ENCODE measurements around the gene MYH7.

Gene MYH7

GRCh38 chr14:23447361-23448350 is 12.2 kb upstream of the MYH7 start:
- DNase-seq (ENCODE audit: low spot score): no peak

GRCh38 chr14:23446291-23446851 is 10.9 kb upstream of the MYH7 start:
- no peak for DNase-seq (ENCODE audit: low spot score)

DNA sequence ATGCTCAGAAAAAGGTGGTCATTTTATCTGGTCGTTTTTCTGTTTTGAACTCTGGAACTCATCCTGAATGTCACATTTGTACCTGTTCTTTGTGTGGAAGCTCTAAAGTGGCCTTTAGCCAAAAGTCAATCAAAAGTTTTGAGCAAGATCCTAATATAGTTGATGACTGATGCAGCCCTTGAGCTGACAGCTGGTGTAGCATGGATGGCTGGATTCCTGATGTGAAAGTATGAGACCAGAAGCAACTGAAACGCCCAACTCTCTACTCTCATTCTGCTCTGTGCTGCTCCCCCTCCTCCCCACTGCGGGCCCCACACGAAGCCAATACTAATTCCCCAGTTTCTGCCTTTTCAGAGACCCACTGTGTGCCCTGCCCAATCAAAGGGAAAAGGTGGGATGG is 10.3 kb upstream of the MYH7 start:
- DNase-seq (ENCODE audit: low spot score): no peak

DNA sequence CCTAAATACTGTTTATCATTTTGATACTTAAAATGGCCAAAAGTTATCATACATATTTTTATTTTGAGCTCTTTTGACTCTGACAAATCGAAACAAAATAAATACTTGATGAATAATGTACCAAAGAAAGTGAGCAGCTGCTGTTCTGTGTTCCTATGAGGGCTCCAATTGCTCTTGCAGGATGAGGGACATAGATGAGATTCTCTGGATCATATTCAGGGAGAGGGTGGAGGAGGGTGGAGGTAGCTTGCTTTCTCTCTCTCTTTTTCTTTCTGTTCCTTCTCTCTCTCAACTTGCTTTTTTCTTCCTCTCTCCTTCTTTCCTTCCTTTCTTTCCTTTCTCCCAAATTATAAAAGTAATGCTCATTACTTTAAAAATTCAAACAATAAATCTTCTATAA is 8.9 kb upstream of the MYH7 start:
- DNase-seq (ENCODE audit: low spot score): no peak

DNA sequence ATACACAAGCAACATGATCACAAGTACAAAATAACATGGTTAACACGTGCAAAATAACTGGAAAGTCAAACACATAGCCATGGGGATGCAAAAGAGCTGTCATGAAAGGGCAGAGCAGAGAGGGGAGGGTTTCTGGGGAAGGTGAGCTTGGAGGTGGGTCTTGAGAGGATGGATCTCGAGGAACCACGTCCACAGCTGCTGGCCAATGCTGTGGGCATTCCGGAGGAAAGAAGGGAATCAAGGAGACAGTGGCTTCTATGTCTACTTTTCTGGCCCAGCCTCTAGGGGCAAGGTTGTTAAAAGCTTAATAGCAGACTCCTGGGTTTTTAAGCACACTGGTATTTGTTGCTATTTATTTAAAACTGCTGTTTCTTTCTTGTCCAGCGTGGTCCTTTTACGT is 8.4 kb upstream of the MYH7 start:
- no peak for DNase-seq (ENCODE audit: low spot score)

DNA sequence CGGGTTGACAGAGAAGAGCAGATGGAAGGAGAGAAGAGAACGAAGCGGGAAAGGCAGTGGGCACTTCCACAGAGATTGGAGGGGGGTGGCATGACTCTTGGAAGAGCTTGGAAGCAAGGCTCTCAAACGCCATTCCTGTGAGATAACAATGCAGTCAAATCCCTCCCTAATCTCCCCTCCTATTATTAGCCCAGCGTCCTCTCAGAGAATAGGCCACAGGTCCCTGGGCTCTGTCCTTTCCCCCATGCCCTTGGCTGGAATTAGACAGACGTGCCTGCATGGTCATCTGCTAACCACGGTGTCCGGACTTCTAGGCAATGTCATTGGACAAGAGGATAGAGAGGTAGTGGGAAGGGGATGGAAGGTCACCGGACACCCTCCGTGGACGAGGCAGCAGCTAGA is 8.0 kb upstream of the MYH7 start:
- DNase-seq (ENCODE audit: low spot score): no peak

GRCh38 chr14:23442721-23443356 is 7.4 kb upstream of the MYH7 start:
- DNase-seq (ENCODE audit: low spot score): no peak

DNA sequence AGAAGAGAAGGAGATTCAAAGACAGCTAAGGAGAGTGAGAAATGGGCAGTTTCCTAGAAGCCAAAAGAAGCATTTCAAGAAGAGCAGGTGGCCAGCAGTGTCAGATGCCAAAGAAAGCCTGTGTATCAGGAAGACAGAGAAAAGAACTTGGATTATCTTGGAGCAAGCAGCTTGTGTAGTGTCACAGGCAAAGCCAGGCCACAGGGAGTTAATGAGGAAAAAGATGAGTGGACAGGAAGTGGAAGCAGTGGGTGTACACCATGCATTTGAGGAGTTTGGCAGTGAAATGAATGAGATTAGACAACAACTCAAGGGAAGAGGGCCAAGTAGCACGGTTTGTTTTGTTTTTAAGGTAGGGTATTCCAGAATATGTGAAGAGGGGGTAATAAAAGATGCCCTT is 5.6 kb upstream of the MYH7 start:
- DNase-seq (ENCODE audit: low spot score): no peak

DNA sequence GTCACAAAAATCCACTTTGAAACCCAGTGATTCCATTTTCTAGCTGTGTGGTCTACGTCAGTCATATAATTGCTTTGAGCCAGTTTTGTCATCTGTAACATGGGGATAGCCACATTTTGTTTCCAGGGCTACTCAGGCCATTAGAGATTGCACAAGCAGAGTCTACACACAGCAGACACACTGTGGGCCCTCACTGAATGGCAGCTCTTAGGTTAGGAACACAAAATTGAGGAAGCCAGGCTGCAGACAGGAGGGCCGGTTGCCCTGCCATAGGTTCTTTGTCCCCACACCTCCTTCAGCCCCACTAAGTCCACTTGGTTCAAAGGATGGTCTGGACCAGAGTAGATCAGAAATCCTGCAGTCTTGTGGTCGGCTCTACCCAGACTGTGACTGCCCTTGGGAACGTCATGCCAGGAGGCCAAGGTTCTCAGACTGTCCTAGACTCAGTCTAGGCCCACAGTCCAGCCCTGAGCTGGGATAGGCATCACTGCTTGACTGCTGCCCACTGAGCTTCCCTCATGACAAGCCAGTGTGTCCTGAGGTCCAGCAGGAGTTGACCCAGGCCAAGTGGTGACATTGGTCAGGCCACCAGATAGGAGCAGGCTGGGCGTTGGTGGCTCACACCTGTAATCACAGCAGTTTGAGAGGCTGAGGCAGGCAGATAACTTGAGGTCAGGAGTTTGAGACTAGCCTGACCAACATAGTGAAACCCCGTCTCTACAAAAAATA is 3.8 kb upstream of the MYH7 start:
- no peak for DNase-seq (ENCODE audit: low spot score)

GRCh38 chr14:23438101-23438971 is 2.9 kb upstream of the MYH7 start:
- DNase-seq (ENCODE audit: low spot score): no peak

DNA sequence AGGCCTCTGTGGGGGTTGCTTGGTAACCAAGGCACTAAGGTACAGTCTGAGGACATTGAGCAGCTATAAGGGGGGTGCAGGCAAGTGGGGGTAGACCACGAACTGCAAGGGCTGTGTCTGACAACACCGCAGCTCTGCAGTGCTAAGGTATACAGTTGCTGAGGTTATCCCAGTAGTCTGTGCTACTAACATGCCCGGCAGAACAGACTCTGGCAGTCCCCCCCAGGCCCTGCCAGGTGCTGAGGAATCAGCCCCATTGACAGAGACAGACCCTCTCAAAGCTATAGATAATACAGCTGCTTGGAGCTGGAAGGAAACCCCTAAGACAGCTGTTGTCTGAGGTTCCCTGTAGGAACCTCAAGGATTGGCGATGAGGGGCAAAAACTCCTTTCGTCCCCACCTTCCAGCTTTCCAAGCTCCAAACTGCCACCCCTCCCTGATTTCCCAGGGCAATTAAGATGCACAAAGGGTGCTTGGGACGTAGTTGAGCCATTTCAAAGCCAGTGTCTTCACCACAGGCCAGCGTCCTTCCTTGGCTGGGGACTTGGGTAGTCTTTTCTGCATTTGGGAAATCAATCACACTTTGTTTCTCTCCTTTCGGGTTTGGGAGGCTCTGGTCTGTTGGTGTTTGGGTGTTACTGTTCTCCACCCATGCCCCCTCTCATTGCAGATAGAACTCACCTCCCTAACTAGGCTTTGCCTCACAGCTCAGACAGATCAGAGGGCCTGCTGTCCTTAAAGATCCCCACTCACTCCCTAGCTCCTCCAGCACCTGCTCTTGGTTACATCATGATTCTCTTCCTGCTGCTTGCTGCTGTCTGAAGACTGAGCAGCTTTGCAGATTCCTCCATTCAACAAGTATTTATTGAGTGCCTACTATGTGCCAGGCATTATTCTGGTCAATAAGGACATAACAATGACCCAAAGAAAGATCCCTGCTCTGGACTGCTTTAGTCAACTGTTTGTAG is 2.0 kb upstream of the MYH7 start:
- DNase-seq (ENCODE audit: low spot score): no peak

- peak; percentile 33 for DNase-seq (ENCODE audit: low spot score)
Observed at GRCh38 chr14:23436327-23437132, 1.1 kb upstream of the MYH7 start.

GRCh38 chr14:23434488-23435222 is 805 bp downstream of the MYH7 start:
- no peak for DNase-seq (ENCODE audit: low spot score)

- DNase-seq (ENCODE audit: low spot score): no peak
Observed at GRCh38 chr14:23433457-23433856, 2.0 kb downstream of the MYH7 start.

GRCh38 chr14:23432946-23433345 is 2.5 kb downstream of the MYH7 start:
- no peak for DNase-seq (ENCODE audit: low spot score)

- no peak for DNase-seq (ENCODE audit: low spot score)
Observed at GRCh38 chr14:23432102-23432925, 3.1 kb downstream of the MYH7 start.

- DNase-seq (ENCODE audit: low spot score): no peak
Observed at GRCh38 chr14:23431486-23431885, 4.0 kb downstream of the MYH7 start.

DNA sequence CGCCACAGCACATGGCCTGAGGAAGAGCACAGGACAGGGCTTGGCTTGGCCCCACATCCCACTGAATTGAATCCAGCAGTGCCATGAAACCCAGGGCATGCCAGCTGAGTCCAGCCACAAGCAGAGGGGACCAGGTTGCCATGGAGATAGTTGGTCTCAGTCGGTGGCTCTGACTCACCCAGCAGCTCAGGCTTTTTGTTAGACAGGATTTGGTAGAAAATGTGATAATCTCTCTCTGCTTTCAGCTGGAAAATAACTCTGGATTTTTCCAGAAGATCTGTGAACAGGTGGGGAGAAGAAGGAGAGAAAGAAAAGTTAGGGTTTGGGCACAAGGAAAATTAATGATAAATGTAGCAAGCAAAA is 4.8 kb downstream of the MYH7 start:
- DNase-seq (ENCODE audit: low spot score): peak; percentile 19

Measured in globus pallidus (tissue), 1 donor.